Stimulated activated CD8-positive, alpha-beta memory T cell treated with anti-CD3 and anti-CD28 coated beads, Interleukin-7, amount 100 ng/mL, for 1 hour (primary cell): ENCODE measurements around the gene MT1G.
"Not testable (repeated sequence)": the region's sequence is repeated elsewhere in the genome, so short reads cannot be mapped to it uniquely, and the experiment has no call there.

Experiments
- DNase-seq, 2 donors: peaks; one replicate each; pipeline ENCODE4 v3.0.0-alpha.2; 2020; ENCODE audit warnings: low read depth in 2 of 2

MT1G gene

DNA sequence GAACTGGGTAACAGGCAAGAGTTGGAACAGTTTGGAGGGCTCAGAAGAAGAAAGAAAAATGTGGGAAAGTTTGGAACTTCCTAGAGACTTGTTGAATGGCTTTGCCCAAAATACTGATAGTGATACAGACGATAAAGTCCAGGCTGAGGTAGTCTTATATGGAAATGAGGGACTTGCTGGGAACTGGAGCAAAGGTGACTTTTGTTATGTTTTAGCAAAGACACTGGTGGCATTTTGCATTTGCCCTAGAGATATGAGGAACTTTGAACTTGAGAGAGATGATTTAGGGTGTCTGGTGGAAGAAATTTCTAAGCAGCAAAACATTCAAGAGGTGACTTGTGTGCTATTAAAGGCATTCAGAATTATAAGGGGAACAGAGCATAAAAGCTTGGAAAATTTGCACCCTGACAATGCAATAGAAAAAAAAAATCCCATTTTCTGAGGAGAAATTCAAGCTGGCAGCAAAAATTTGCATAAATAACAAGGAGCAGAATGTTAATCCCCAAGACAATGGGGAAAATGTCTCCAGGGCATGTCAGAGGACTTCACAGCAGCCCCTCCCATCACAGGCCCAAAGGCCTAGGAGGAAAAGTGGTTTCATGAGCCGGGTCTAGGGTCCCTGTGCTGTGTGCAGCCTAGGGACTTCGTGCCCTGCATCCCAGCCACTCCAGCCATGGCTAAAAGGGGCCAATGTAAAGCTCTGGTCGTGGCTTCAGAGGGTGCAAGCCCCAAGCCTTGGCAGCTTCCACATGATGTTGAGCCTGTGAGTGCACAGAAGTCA, 46.0 kb downstream of the MT1G start:
- DNase-seq = not testable (repeated sequence)

DNA sequence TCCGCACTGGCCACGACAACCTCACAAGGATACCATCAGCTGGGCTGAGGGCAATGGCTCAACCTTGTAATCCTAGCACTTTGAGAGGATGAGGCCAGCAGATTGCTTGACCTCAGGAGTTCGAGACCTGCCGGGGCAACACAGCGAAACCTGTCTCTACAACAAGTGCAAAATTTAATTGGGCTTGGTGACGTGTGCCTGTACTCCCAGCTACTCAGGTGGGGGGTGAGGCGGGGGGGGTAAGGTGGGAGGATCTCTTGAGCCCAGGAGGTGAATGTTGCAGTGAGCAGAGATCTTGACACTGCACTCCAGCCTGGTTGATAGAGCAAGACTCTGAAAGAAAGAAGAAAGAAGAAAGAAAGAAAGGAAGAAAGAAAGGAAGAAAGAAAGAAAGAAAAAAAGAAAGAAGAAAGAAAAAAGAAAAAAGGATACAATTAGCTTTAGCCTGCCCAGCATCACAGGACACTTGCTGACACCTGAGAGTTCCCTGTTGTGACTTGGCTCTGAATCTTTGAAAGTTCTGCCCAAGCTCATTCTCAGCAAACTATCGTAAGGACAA, 47.4 kb downstream of the MT1G start:
- DNase-seq = no peak

DNA sequence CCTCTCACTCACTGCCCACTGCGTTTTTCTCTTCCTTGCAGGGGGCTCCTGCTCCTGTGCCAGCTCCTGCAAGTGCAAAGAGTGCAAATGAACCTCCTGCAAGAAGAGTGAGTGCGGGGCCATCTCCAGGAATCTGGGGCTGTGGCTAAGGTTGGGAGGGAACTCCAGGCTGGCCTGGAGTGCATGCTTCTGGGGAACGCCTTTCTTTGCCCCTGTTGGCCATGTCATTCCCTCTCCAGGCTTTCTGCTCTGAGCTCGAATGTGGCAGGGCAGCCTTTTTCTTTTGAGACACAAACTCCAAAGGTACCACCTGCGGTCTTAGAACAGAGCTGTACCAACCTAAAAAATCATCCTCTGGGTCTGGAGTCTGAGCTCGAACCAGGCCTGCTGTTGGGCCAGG, 49.7 kb downstream of the MT1G start:
- no peak for DNase-seq

DNA sequence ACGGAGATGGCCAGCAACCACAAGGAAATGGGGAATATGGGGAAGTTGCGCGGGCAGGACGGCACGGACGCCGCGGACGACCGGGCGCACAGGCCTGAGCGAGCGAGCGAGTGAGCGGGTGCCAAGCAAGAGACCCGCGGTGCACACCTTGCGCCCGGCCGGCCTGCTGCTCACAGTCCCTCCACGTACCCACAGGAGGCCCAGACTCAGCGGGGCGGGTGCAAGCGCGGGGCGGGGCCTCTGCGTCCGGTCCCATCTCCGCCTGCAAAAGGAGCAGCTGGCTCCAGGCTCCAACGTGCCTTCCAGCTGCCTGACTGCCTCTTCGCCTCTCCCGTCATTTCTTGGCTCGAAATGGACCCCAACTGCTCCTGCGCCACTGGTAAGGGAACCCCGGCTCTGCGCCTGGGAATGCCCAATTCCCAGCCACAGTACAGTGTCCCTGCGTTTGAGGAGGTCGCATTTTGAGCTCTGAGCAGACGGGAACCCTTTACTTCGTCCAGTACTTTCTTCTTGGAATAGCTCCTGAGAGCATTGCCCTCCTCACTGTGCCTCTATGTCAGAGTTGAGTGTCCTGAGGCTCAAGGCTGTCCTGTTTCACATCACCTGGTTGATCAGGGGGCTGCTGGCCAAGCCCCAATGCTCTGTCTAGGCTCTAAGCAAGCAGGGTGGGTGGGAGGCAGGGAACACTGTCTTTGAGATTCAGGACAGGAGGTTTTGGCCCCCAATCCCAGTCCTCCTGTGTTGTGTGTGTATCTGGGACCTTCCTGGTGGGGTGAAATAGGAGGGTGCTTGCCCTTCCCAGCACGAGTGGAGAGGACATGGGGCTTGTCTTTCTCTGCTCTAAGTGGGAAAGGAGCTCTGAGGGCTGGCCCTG, 50.4 kb downstream of the MT1G start:
- no peak for DNase-seq
